ENCODE results near the gene HSPBAP1. TPM values are rescaled to one million over a fixed set of nuclear protein-coding genes. Genes with fewer than 3 reads are reported as not detected.

HSPBAP1 gene
- 4.3 TPM for total RNA-seq
- long read RNA-seq, partial matches to known transcripts: 0 of 2 reads
- long read RNA-seq, other reads (novel, unspliced or antisense): 0 of 2 reads

- peak; percentile 96 for DNase-seq (ENCODE audit: low spot score)
- intact Hi-C loops (cut with DNase I): loop anchor here (10.0 kb wide), 1 partner anchor 229 kb away; the partner anchor contains the start of genes DTX3L and PARP9
Observed at GRCh38 chr3:122793568-122794416, at the start of gene HSPBAP1. Gene HSPBAP1, minus strand, starts transcription at chr3:122793831. Its CDS starts 151 bp downstream, at chr3:122793680.

- no peak for DNase-seq (ENCODE audit: low spot score)
- intact Hi-C loops (cut with DNase I): no loop called here
Observed at GRCh38 chr3:122835590-122835989, 42.0 kb upstream of the HSPBAP1 start.

- intact Hi-C loops (cut with DNase I): no loop called here
Observed at GRCh38 chr3:122828281-122828680, 34.6 kb upstream of the HSPBAP1 start.

GRCh38 chr3:122826278-122826677 lies 32.6 kb upstream of the HSPBAP1 start:
- intact Hi-C loops (cut with DNase I): no loop called here
- no peak for DNase-seq (ENCODE audit: low spot score)

More at GRCh38 chr3:122828281-122828680, 34.6 kb upstream of the HSPBAP1 start:
- DNase-seq (ENCODE audit: low spot score): no peak

- DNase-seq (ENCODE audit: low spot score): no peak
- intact Hi-C loops (cut with DNase I): no loop called here
Observed at GRCh38 chr3:122825460-122825859, 31.8 kb upstream of the HSPBAP1 start.

GRCh38 chr3:122824465-122825381 lies 31.1 kb upstream of the HSPBAP1 start:
- no peak for DNase-seq (ENCODE audit: low spot score)
- intact Hi-C loops (cut with DNase I): no loop called here

- intact Hi-C loops (cut with DNase I): no loop called here
- DNase-seq (ENCODE audit: low spot score): no peak
Observed at GRCh38 chr3:122816587-122816986, 23.0 kb upstream of the HSPBAP1 start.

- intact Hi-C loops (cut with DNase I): no loop called here
- no peak for DNase-seq (ENCODE audit: low spot score)
Observed at GRCh38 chr3:122810734-122811133, 17.1 kb upstream of the HSPBAP1 start.

GRCh38 chr3:122803977-122804376 lies 10.3 kb upstream of the HSPBAP1 start:
- DNase-seq (ENCODE audit: low spot score): no peak
- intact Hi-C loops (cut with DNase I): no loop called here

GRCh38 chr3:122802323-122802722 lies 8.7 kb upstream of the HSPBAP1 start:
- no peak for DNase-seq (ENCODE audit: low spot score)
- intact Hi-C loops (cut with DNase I): no loop called here

GRCh38 chr3:122800706-122801237 lies 7.1 kb upstream of the HSPBAP1 start:
- no peak for DNase-seq (ENCODE audit: low spot score)
- intact Hi-C loops (cut with DNase I): no loop called here

- intact Hi-C loops (cut with DNase I): no loop called here
- no peak for DNase-seq (ENCODE audit: low spot score)
Observed at GRCh38 chr3:122800031-122800430, 6.4 kb upstream of the HSPBAP1 start.

- DNase-seq (ENCODE audit: low spot score): no peak
- intact Hi-C loops (cut with DNase I): loop anchor here (10.0 kb wide), 1 partner anchor 235 kb away; the partner anchor contains the start of genes DTX3L and PARP9
Observed at GRCh38 chr3:122799322-122799721, 5.7 kb upstream of the HSPBAP1 start.

- no peak for DNase-seq (ENCODE audit: low spot score)
- intact Hi-C loops (cut with DNase I): loop anchor here (10.0 kb wide), 1 partner anchor 232 kb away; the partner anchor contains the start of genes DTX3L and PARP9
Observed at GRCh38 chr3:122797291-122797690, 3.7 kb upstream of the HSPBAP1 start.

GRCh38 chr3:122795674-122796195 lies 2.1 kb upstream of the HSPBAP1 start:
- no peak for DNase-seq (ENCODE audit: low spot score)
- intact Hi-C loops (cut with DNase I): loop anchor here (10.0 kb wide), 1 partner anchor 231 kb away; the partner anchor contains the start of genes DTX3L and PARP9

GRCh38 chr3:122794779-122795673 lies 1.4 kb upstream of the HSPBAP1 start, which contains the start of gene SLC49A4:
Gene SLC49A4, plus strand, starts transcription at chr3:122795069. Its CDS starts 124 bp downstream, at chr3:122795193.
- intact Hi-C loops (cut with DNase I): loop anchor here (10.0 kb wide), 1 partner anchor 230 kb away; the partner anchor contains the start of genes DTX3L and PARP9
- DNase-seq (ENCODE audit: low spot score): peak; percentile 91

- no peak for DNase-seq (ENCODE audit: low spot score)
- intact Hi-C loops (cut with DNase I): loop anchor here (10.0 kb wide), 1 partner anchor 230 kb away; the partner anchor contains the start of genes DTX3L and PARP9
Observed at GRCh38 chr3:122794483-122794778, 800 bp upstream of the HSPBAP1 start.

GRCh38 chr3:122789585-122790273 lies 3.9 kb downstream of the HSPBAP1 start:
- no peak for DNase-seq (ENCODE audit: low spot score)
- intact Hi-C loops (cut with DNase I): loop anchor here (10.0 kb wide), 1 partner anchor 225 kb away; the partner anchor contains the start of genes DTX3L and PARP9
